Spinal cord (tissue), 10 donors: ENCODE data around the gene NAP1L3. TPM values are rescaled to one million over a fixed set of nuclear protein-coding genes. Genes with fewer than 3 reads are reported as not detected.

ENCODE experiments used
- DNase-seq, 6 donors: peaks; one replicate each; pipeline versions ENCODE4 v3.0.0 to v3.0.0-alpha.2; 2013 to 2015; ENCODE audit warnings: low spot score in 6 of 6, low read depth in 4 of 6
- H3K27ac ChIP-seq: one replicate; pipeline ENCODE4 v1.5.1; 2013; ENCODE audit warnings: low read depth, low read length, control low read depth
- H3K27me3 ChIP-seq: one replicate; pipeline ENCODE4 v1.6.1; 2013; ENCODE audit warnings: low read length; ENCODE audit not compliant: control insufficient read depth, insufficient read depth
- H3K36me3 ChIP-seq: one replicate; pipeline ENCODE4 v1.6.1; 2013; ENCODE audit warnings: low read length; ENCODE audit not compliant: control insufficient read depth, insufficient read depth
- H3K4me1 ChIP-seq: one replicate; pipeline ENCODE4 v1.6.1; 2013; ENCODE audit warnings: low read length; ENCODE audit not compliant: control insufficient read depth, insufficient read depth
- H3K4me3 ChIP-seq: one replicate; pipeline ENCODE4 v1.5.1; 2013; ENCODE audit warnings: low read depth, low read length, control low read depth
- H3K9me3 ChIP-seq: one replicate; pipeline ENCODE4 v1.6.1; 2013; ENCODE audit warnings: low read length; ENCODE audit not compliant: control insufficient read depth, insufficient read depth
- WGBS: methylation state at CpG from one replicate; pipeline ENCODE4 v1.1.5; 2013; ENCODE audit warnings: missing lambda C conversion rate; ENCODE audit not compliant: insufficient coverage; 5-methylcytosine and 5-hydroxymethylcytosine counted together
- long read RNA-seq, 4 donors: transcript quantifications; one replicate each; lab custom pipeline, GENCODE V29; 2026
- polyA plus RNA-seq, 2 donors: library from polyadenylated mRNA; unstranded; fragments of 120-200 nt; gene quantifications; one replicate each; pipeline ENCODE4 v1.2.1, GENCODE V29; 2013; ENCODE audit not compliant: insufficient read length in 2 of 2
- total RNA-seq, 2 donors: library from RNA; depleted of rRNA in 1 of 2; stranded (reverse); fragments of 120-200 nt in 1 of 2; fragments of >200 nt in 1 of 2; gene quantifications; one replicate each; pipeline versions ENCODE4 v1.2.3 to v1.2.4, GENCODE V29; 2013 to 2014
- donor health status: healthy.

NAP1L3 gene, protein sequence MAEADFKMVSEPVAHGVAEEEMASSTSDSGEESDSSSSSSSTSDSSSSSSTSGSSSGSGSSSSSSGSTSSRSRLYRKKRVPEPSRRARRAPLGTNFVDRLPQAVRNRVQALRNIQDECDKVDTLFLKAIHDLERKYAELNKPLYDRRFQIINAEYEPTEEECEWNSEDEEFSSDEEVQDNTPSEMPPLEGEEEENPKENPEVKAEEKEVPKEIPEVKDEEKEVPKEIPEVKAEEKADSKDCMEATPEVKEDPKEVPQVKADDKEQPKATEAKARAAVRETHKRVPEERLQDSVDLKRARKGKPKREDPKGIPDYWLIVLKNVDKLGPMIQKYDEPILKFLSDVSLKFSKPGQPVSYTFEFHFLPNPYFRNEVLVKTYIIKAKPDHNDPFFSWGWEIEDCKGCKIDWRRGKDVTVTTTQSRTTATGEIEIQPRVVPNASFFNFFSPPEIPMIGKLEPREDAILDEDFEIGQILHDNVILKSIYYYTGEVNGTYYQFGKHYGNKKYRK
- total RNA-seq (100 to 1,000 TPM in 1 of 2 donors, 10 to 100 TPM in 1; 71.4 to 160 TPM), polyA plus RNA-seq (100 to 1,000 TPM; 187 to 257 TPM)
- long read RNA-seq, donor 1, transcript NAP1L3-201 (1 exons, 2,639 nt), result major isoform, 250 of 250 reads
- long read RNA-seq, donor 1, partial matches to known transcripts, result 0 of 250 reads
- long read RNA-seq, donor 1, other reads (novel, unspliced or antisense), result 0 of 250 reads
- long read RNA-seq, donor 2, transcript NAP1L3-201 (1 exons, 2,639 nt), result major isoform, 82 of 82 reads
- long read RNA-seq, donor 2, partial matches to known transcripts, result 0 of 82 reads
- long read RNA-seq, donor 2, other reads (novel, unspliced or antisense), result 0 of 82 reads
- long read RNA-seq, donor 3, transcript NAP1L3-201 (1 exons, 2,639 nt), result major isoform, 148 of 148 reads
- long read RNA-seq, donor 3, partial matches to known transcripts, result 0 of 148 reads
- long read RNA-seq, donor 3, other reads (novel, unspliced or antisense), result 0 of 148 reads
- long read RNA-seq, donor 4, transcript NAP1L3-201 (1 exons, 2,639 nt), result major isoform, 31 of 31 reads
- long read RNA-seq, donor 4, partial matches to known transcripts, result 0 of 31 reads
- long read RNA-seq, donor 4, other reads (novel, unspliced or antisense), result 0 of 31 reads

DNA sequence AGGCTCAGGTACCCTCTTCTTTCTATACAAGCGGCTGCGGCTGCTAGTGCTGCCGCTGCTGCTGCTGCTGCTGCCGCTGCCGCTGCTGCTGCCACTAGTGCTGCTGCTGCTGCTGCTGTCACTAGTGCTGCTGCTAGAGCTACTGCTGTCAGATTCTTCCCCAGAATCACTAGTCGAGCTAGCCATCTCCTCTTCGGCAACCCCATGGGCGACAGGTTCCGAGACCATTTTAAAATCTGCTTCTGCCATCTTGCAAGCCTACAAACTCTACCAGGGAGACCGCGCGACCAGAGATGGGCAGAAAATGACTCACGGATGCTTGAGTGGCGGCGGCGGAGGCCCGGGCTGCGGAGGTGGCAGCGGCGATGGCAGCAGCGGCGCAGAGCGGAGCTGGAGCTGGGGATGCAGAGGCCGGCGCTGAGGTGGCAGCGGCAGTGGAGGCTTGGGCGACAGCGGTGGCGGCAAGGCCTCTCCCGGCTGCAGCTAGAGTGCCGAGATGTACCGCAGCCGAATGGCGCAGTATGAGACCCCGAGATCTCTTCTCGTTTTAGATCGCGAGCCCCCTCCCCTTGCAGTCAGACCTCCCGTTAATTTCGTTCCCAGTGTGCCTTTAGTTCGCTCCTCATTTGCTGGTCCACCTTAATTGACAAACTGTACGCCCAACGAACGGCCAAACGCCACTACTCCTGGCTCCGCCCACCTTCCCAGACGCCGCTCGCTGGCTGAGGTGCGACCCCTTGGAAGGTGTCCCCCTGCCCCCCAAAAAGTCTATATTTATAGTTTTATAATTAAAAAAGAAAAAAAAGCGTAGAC, at the start of gene NAP1L3:
Gene NAP1L3 (minus strand): TSS at position 523 of the 813 bp plus-strand sequence. CDS start 274 bp downstream, at position 249.
- Histone ChIP-seq H3K36me3 (peaks cover 3% of the 10 kb centered on the region), H3K4me1 (no peaks in the 10 kb centered on the region), H3K4me3 (peak within 1 kb of the TSS; percentile 69), H3K27ac (peak within 1 kb of the TSS; percentile 87), H3K27me3 (peaks cover 16% of the 10 kb centered on the region), H3K9me3 (no peaks in the 10 kb centered on the region)
- 1% methylated on average over 42 of the region's 51 CpGs for WGBS
- DNase-seq, result peak; percentile 72 to 98 (median 89)

- no peak overlapping the region for H3K4me3 ChIP-seq
- DNase-seq, result peak in 1 of 6 donors; percentile 54
- no peaks in the 10 kb centered on the region for H3K9me3 ChIP-seq
- no peaks in the 10 kb centered on the region for H3K4me1 ChIP-seq
- H3K27ac ChIP-seq, result no peak overlapping the region
- H3K36me3 ChIP-seq, result no peaks in the 10 kb centered on the region
- WGBS, result no CpG with 5 or more reads among the region's 4 CpGs
- H3K27me3 ChIP-seq, result no peaks in the 10 kb centered on the region
These were observed 37.7 kb upstream of the NAP1L3 start for GRCh38 chrX:93711076-93711475.

GRCh38 chrX:93703701-93704100, 30.3 kb upstream of the NAP1L3 start:
- H3K27me3 ChIP-seq, result no peaks in the 10 kb centered on the region
- peak in 1 of 6 donors; percentile 3 for DNase-seq
- H3K9me3 ChIP-seq, result no peaks in the 10 kb centered on the region
- no peak overlapping the region for H3K27ac ChIP-seq
- H3K36me3 ChIP-seq, result no peaks in the 10 kb centered on the region
- WGBS, result no CpG with 5 or more reads among the region's 2 CpGs
- no peak overlapping the region for H3K4me3 ChIP-seq
- no peaks in the 10 kb centered on the region for H3K4me1 ChIP-seq

DNA sequence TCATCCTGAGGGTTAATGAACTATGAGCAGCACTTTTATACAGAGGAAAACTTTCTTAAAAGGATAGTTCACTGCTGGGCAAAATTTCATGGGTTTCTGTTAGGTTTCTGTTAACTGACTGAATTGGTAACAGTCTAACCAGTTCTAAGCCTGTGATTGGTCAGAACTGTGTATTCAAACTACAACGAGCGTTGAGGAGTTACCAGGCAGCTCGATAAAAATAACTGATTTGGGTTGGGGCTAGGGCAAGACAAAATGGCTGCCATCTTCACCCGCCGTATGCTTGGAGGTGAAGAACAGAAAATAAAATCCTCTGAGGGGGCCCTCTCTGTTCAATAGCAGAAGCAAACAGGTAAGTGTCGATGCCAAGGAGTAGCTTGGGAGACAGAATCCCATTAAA, 22.6 kb upstream of the NAP1L3 start:
- H3K36me3 ChIP-seq, result no peaks in the 10 kb centered on the region
- no peaks in the 10 kb centered on the region for H3K4me1 ChIP-seq
- H3K4me3 ChIP-seq, result no peak overlapping the region
- no peaks in the 10 kb centered on the region for H3K27me3 ChIP-seq
- H3K9me3 ChIP-seq, result no peaks in the 10 kb centered on the region
- 97% methylated on average over 4 of the region's 6 CpGs for WGBS
- DNase-seq, result no peak
- H3K27ac ChIP-seq, result no peak overlapping the region

- H3K27me3 ChIP-seq, result peaks cover 15% of the 10 kb centered on the region
- no peaks in the 10 kb centered on the region for H3K4me1 ChIP-seq
- H3K27ac ChIP-seq, result peak within 1 kb of the TSS; percentile 87
- no peaks in the 10 kb centered on the region for H3K9me3 ChIP-seq
- H3K36me3 ChIP-seq, result peaks cover 3% of the 10 kb centered on the region
- DNase-seq, result peak in 3 of 6 donors; percentile 44 to 90 (median 44)
- peak within 1 kb of the TSS; percentile 69 for H3K4me3 ChIP-seq
- no CpG with 5 or more reads among the region's 11 CpGs for whole genome bisulfite sequencing
These were observed 492 bp upstream of the NAP1L3 start, which contains the start of gene FAM133A for GRCh38 chrX:93673869-93674271. Gene FAM133A (plus strand): TSS chrX:93674206. CDS start chrX:93709420, 35,214 bp downstream.

DNA sequence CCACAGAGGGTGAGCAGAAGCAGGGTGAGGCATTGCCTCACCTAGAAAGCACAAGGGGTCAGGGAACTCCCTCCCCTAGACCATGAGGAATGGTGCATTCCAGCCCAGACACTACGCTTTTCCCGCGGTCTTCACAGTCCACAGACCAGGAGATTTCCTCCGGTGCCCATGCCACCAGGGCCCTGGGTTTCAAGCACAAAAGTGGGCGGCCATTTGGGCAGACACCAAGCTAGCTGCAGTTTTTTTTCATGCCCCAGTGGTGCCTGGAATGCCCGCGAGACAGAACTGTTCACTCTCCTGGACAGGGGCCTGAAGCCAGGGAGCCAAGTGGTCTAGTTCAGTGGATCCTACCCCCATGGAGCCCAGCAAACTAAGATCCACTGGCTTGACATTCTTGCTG, 12.8 kb downstream of the NAP1L3 start:
- WGBS, result 86% methylated on average over 7 of the region's 7 CpGs
- Histone ChIP-seq H3K9me3 (no peaks in the 10 kb centered on the region), H3K4me1 (no peaks in the 10 kb centered on the region)

DNA sequence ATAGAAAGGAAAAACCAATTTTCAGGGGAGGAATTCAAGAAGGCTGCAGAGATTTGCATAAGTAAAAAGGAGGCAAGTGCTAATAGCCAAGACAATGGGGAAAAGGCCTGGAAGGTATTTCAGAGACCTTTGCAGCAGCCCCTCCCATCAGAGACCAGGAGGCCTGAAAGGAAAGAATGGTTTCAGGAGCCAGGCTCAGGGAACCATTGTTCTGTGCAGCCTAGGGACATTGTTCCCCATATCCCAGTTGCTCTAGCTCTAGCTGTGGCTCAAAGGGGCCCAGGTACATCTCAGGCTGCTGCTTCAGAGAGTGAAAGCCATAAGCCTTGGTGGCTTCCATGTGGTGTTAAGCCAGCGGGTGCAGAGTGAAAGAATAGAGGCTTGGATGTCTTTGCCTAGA, 24.0 kb downstream of the NAP1L3 start:
- peaks cover 2% of the 10 kb centered on the region for H3K9me3 ChIP-seq
- H3K36me3 ChIP-seq, result no peaks in the 10 kb centered on the region
- no peaks in the 10 kb centered on the region for H3K4me1 ChIP-seq
- 80% methylated on average over 1 of the region's 1 CpG for WGBS
- H3K27me3 ChIP-seq, result no peaks in the 10 kb centered on the region
- no peak overlapping the region for H3K4me3 ChIP-seq
- DNase-seq, result no peak
- no peak overlapping the region for H3K27ac ChIP-seq

More for the DNA sequence above, 12.8 kb downstream of the NAP1L3 start:
- Histone ChIP-seq H3K27me3 (no peaks in the 10 kb centered on the region), H3K4me3 (no peak overlapping the region), H3K36me3 (no peaks in the 10 kb centered on the region), H3K27ac (no peak overlapping the region)
- no peak for DNase-seq

GRCh38 chrX:93637591-93637990, 35.8 kb downstream of the NAP1L3 start:
- Histone ChIP-seq H3K4me1 (no peaks in the 10 kb centered on the region), H3K4me3 (no peak overlapping the region), H3K36me3 (no peaks in the 10 kb centered on the region), H3K27me3 (no peaks in the 10 kb centered on the region), H3K27ac (no peak overlapping the region), H3K9me3 (no peaks in the 10 kb centered on the region)
- WGBS, result 75% methylated on average over 2 of the region's 2 CpGs
- DNase-seq, result no peak
